HCT116 (cell line): ENCODE results near the gene LCAT. TPM values are rescaled to one million over a fixed set of nuclear protein-coding genes. Genes with fewer than 3 reads are reported as not detected.

Experiments used
- ATAC-seq: fragments of 200-7000 bp; cut with Tn5 transposase; 2 replicates; pipeline ENCODE4 v1.9.1; 2020; ENCODE audit warnings: mild to moderate bottlenecking, moderate library complexity
- BruUV-seq: library from RNA; stranded (reverse); fragments of 400-500 nt; replicated peaks from 2 replicates; lab custom pipeline; 2021; lab: Mats Ljungman, UMichigan
- CTCF ChIA-PET: fragments of 300-600 bp; sonication (Branson Sonifier 250); formaldehyde crosslinking; loops from one replicate; lab custom pipeline; 2021; ENCODE audit warnings: antibody characterized with exemption; lab: Charles Lee
- POLR2A ChIA-PET: fragments of 300-600, 350-600 bp; sonication (Branson Sonifier 250); formaldehyde crosslinking; loops from one replicate; lab custom pipeline; 2021; ENCODE audit warnings: antibody characterized with exemption; lab: Charles Lee
- RAD21 ChIA-PET, 2 experiments: fragments of 300-600 bp; sonication (Branson Sonifier 250); formaldehyde crosslinking; loops; one replicate each; lab custom pipeline; 2023; ENCODE audit warnings: low total read pairs in 2 of 2; ENCODE audit not compliant: uncharacterized antibody in 2 of 2, unreplicated experiment in 2 of 2, low non-redundant PET in 1 of 2; lab: Charles Lee
- DNase-seq: peaks from one replicate; pipeline ENCODE4 v3.0.0-alpha.2; 2010; ENCODE audit warnings: low read depth, low spot score
- H2AFZ ChIP-seq: fragments of 200-600 bp; shearing (Covaris generic), sonication (generic); 2 replicates; pipeline ENCODE4 v1.6.1; 2017; ENCODE audit warnings: low read depth, mixed run types, mixed read lengths, antibody characterized with exemption, low read length; ENCODE audit not compliant: poor library complexity, severe bottlenecking
- H3K27ac ChIP-seq: 2 replicates; pipeline ENCODE4 v1.5.1; 2012; ENCODE audit warnings: low read depth, low read length
- H3K27me3 ChIP-seq: fragments of 200-600 bp; sonication (generic); 2 replicates; pipeline ENCODE4 v1.6.1; 2016; ENCODE audit warnings: mixed run types, low read length, mixed read lengths; ENCODE audit not compliant: insufficient read depth
- H3K36me3 ChIP-seq, 2 experiments: fragments of 200-500 bp in 1 of 2; fragments of 200-600 bp in 1 of 2; sonication (Bioruptor generic) in 1 of 2; sonication (generic) in 1 of 2; 2 replicates each; pipeline versions ENCODE4 v1.5.1 to v1.6.1; 2014 to 2016; ENCODE audit warnings: low read length in 2 of 2, inconsistent platforms in 1 of 2, mixed read lengths in 1 of 2, mixed run types in 1 of 2; ENCODE audit not compliant: insufficient read depth in 2 of 2, control insufficient read depth in 1 of 2
- H3K4me1 ChIP-seq, 2 experiments: fragments of 200-600 bp in 1 of 2; sonication (generic) in 1 of 2; 2 replicates each; pipeline versions ENCODE4 v1.5.1 to v1.6.1; 2012 to 2017; ENCODE audit warnings: low read length in 2 of 2, inconsistent platforms in 1 of 2, mild to moderate bottlenecking in 1 of 2, mixed read lengths in 1 of 2, mixed run types in 1 of 2, moderate library complexity in 1 of 2; ENCODE audit not compliant: insufficient read depth in 2 of 2, control insufficient read depth in 1 of 2
- H3K4me2 ChIP-seq: fragments of 200-600 bp; sonication (generic); 2 replicates; pipeline ENCODE4 v1.6.1; 2017; ENCODE audit warnings: mixed run types, low read length, mixed read lengths
- H3K4me3 ChIP-seq, 2 experiments: fragments of 200-600 bp in 1 of 2; sonication (generic) in 1 of 2; replicated peaks in 1 of 2; 2 replicates each; pipeline ENCODE4 v1.5.1; 2011 to 2016; ENCODE audit warnings: low read length in 2 of 2, control low read depth in 1 of 2, low read depth in 1 of 2, mild to moderate bottlenecking in 1 of 2, mixed read lengths in 1 of 2, mixed run types in 1 of 2
- H3K79me2 ChIP-seq: fragments of 200-600 bp; sonication (generic); 2 replicates; pipeline ENCODE4 v1.6.1; 2017; ENCODE audit warnings: mild to moderate bottlenecking, mixed run types, low read length, moderate library complexity, mixed read lengths; ENCODE audit not compliant: insufficient read depth
- H3K9ac ChIP-seq: fragments of 200-600 bp; sonication (generic); 2 replicates; pipeline ENCODE4 v1.6.1; 2016; ENCODE audit warnings: low read length, mixed read lengths
- H3K9me2 ChIP-seq: fragments of 200-600 bp; sonication (generic), shearing (Covaris generic); 2 replicates; pipeline ENCODE4 v1.6.1; 2017; ENCODE audit warnings: mixed run types, mild to moderate bottlenecking, moderate library complexity; ENCODE audit not compliant: insufficient read depth
- H3K9me3 ChIP-seq, 2 experiments: fragments of 200-500 bp in 1 of 2; fragments of 200-600 bp in 1 of 2; sonication (Bioruptor generic) in 1 of 2; sonication (generic) in 1 of 2; 2 replicates each; pipeline ENCODE4 v1.6.1; 2014 to 2017; ENCODE audit warnings: low read length in 2 of 2, mixed read lengths in 2 of 2, inconsistent platforms in 1 of 2, low read depth in 1 of 2, mild to moderate bottlenecking in 1 of 2, mixed run types in 1 of 2, moderate library complexity in 1 of 2; ENCODE audit not compliant: control insufficient read depth in 1 of 2, insufficient read depth in 1 of 2
- H4K20me1 ChIP-seq: fragments of 200-600 bp; sonication (generic), shearing (Covaris generic); 2 replicates; pipeline ENCODE4 v1.6.1; 2017; ENCODE audit warnings: mixed run types, mild to moderate bottlenecking, moderate library complexity; ENCODE audit not compliant: insufficient read depth
- EGR1 ChIP-seq: IDR thresholded peaks from 2 replicates; pipeline ENCODE4 v1.6.1; 2012; ENCODE audit warnings: low read depth
- EZH2 ChIP-seq: fragments of 200-600 bp; sonication (generic); IDR thresholded peaks from 2 replicates; pipeline ENCODE4 v1.6.1; 2017; ENCODE audit warnings: antibody characterized with exemption, mixed run types
- FOSL1 ChIP-seq: IDR thresholded peaks from 2 replicates; pipeline ENCODE4 v1.6.1; 2012; ENCODE audit warnings: low read depth
- RAD21 ChIP-seq: IDR thresholded peaks from 2 replicates; pipeline ENCODE4 v1.6.1; 2012; ENCODE audit warnings: low read depth, mild to moderate bottlenecking
- intact Hi-C: fragments of 100-400 bp; cut with micrococcal nuclease; formaldehyde crosslinking; loops from 2 replicates; pipeline ENCODE4 v1.10.0; 2022
- total RNA-seq: library from RNA; stranded (reverse); gene quantifications from one replicate; pipeline ENCODE4 v1.2.1, GENCODE V29; 2021; ENCODE audit not compliant: unreplicated experiment
- TF ChIP-seq, protein P1 (sequence below): IDR thresholded peaks from 2 replicates; pipeline ENCODE4 v1.6.1; 2012
- TF ChIP-seq, protein P2 (sequence below): IDR thresholded peaks from 2 replicates; pipeline ENCODE4 v1.6.1; 2012; ENCODE audit warnings: low read depth

LCAT gene
- total RNA-seq, 1 experiment from 2014 or later, result 17.6 TPM

DNA sequence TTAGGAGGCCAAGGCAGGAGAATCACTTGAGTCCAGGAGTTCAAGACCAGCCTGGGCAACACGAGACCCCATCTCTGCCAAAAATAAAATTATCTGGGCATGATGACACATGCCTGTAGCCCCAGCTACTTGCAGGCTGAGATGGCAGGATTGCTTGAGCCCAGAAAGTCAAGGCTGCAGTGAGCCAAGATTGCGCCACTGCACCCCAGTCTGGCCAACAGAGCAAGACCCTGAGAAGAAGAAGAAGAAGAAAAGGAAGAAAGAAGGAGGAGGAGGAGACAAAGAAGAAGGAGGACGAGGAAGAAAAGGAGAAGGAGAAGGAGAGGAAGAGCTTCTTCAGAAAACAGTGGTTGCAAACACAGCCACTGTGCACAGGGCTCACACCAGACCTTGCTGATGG lies 44.8 kb upstream of the LCAT start:
- H3K4me3 ChIP-seq, result no peak overlapping the region
- H3K9me2 ChIP-seq, result no peaks in the 10 kb centered on the region
- H4K20me1 ChIP-seq, result no peaks in the 10 kb centered on the region
- H3K4me1 ChIP-seq, result peaks cover 5 to 9% of the 10 kb centered on the region in 2 experiments; a peak in 3 of 4 replicates
- H3K36me3 ChIP-seq, result no peaks in the 10 kb centered on the region
- H2AFZ ChIP-seq, result no peak overlapping the region
- no peak for ATAC-seq
- DNase-seq, result no peak
- H3K27me3 ChIP-seq, result no peaks in the 10 kb centered on the region
- H3K27ac ChIP-seq, result no peak overlapping the region
- intact Hi-C loops, result no loop called here
- H3K9ac ChIP-seq, result no peak overlapping the region
- no TSS peak for BruUV-seq
- ChIA-PET RAD21 (no interaction called here), CTCF (no interaction called here), POLR2A (no interaction called here)
- no peaks in the 10 kb centered on the region for H3K9me3 ChIP-seq
- TF ChIP-seq, protein P1, sequence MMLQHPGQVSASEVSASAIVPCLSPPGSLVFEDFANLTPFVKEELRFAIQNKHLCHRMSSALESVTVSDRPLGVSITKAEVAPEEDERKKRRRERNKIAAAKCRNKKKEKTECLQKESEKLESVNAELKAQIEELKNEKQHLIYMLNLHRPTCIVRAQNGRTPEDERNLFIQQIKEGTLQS, result no peak
- TF ChIP-seq, protein P2, sequence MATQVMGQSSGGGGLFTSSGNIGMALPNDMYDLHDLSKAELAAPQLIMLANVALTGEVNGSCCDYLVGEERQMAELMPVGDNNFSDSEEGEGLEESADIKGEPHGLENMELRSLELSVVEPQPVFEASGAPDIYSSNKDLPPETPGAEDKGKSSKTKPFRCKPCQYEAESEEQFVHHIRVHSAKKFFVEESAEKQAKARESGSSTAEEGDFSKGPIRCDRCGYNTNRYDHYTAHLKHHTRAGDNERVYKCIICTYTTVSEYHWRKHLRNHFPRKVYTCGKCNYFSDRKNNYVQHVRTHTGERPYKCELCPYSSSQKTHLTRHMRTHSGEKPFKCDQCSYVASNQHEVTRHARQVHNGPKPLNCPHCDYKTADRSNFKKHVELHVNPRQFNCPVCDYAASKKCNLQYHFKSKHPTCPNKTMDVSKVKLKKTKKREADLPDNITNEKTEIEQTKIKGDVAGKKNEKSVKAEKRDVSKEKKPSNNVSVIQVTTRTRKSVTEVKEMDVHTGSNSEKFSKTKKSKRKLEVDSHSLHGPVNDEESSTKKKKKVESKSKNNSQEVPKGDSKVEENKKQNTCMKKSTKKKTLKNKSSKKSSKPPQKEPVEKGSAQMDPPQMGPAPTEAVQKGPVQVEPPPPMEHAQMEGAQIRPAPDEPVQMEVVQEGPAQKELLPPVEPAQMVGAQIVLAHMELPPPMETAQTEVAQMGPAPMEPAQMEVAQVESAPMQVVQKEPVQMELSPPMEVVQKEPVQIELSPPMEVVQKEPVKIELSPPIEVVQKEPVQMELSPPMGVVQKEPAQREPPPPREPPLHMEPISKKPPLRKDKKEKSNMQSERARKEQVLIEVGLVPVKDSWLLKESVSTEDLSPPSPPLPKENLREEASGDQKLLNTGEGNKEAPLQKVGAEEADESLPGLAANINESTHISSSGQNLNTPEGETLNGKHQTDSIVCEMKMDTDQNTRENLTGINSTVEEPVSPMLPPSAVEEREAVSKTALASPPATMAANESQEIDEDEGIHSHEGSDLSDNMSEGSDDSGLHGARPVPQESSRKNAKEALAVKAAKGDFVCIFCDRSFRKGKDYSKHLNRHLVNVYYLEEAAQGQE, result no peak
- no peak for TF ChIP-seq RAD21
- no peak for TF ChIP-seq EGR1
- TF ChIP-seq FOSL1, result no peak
- TF ChIP-seq EZH2, result no peak
- H3K79me2 ChIP-seq, result no peaks in the 10 kb centered on the region
- H3K4me2 ChIP-seq, result no peak overlapping the region
